ENCODE results near the gene NKIRAS1.
"Not testable (repeated sequence)": the region's sequence is repeated elsewhere in the genome, so short reads cannot be mapped to it uniquely, and the experiment has no call there.

The NKIRAS1 gene

DNA sequence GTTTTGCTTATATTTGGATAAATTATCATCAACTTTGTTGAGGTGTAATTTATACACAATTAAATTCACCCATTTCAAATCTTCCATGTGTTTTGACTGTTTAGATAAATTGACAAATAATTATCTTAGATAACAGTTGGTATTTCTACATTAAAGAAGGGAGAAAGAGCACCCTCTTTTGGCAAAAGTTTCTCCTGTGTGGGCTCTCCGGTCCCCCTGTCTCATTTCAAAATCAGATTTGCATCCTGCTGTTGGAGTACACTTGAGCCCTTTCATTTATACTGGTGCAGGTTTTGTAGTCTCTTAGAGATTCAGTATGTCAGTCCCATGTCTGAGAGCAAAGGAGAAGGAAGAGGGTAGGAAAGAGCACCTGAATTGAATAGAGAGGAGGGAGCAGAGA, 49.4 kb downstream of the NKIRAS1 start:
- no peak for DNase-seq

GRCh38 chr3:23865595-23866396, 51.0 kb downstream of the NKIRAS1 start:
- no peak for DNase-seq

GRCh38 chr3:23864931-23865330, 51.9 kb downstream of the NKIRAS1 start:
- DNase-seq = no peak

DNA sequence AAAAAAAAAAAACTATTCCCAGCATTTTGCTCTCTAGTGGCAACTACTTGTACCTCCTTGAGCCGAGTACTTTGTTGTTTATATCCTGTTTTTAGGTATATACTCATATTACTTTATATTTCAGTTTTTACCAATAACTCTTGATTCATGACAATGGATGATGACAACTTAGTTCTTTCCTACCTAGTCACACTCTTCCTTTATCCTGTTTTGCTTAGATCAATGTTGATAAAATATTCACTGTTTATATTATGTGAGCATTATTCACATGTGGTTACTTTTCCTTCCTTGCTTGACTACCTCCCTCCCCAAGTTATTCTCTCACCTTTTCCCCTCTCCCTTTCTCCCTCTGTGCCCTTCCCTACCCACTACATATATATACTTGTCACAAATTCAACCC, 53.7 kb downstream of the NKIRAS1 start:
- no peak for DNase-seq

DNA sequence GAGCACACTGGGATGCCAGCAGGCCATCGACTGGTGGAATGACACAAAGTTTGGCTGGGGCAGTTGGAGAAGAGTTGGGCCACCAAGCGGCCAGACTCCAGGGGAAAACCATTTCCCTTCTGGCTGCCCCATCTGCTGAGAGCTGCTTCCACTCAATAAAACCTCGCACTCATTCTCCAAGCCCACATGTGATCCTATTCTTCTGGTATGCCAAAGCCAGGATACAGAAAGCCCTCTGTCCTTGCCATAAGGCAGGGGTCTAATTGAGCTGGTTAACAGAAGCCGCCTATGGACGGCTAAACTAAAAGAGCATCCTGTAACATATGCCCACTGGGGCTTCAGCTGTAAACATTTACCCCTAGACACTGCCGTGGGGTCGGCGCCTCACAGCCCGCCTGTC, 55.1 kb downstream of the NKIRAS1 start:
- DNase-seq = no peak

GRCh38 chr3:23859839-23860382, 56.9 kb downstream of the NKIRAS1 start:
- no peak for DNase-seq

DNA sequence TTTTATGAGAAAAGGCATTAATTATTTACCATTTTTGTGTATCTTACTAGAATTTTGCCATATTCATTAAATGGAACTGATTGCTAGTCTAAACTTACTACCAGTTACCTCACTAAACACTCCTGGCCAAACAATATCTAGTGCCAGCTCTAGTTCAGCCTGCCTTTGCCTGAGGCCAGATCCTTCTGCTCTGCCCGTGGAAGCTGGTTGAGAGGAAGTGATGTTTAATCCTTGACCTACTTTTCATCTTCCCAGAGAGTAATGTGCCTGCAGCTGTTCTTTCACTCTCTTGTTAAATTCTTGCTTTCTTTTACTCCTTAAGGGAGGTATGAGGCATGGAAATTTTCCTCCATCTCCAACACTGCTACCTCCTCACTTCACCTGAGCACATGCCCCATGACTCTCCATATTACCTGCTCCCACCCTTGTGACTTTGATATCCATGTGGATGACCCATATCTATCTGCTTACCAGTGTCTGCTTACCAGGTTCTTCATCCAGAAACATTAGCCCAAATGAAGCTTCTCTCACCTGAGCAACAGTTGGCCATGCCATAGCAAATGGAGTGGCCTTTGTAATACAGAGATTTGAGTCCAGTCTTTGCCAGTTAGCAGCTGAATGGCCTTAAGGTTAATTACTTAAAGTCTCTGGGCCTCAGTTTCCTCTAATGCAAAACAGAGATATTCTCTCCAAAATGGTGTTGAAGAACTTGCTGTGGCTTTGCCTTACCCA, 57.6 kb downstream of the NKIRAS1 start:
- DNase-seq = no peak

DNA sequence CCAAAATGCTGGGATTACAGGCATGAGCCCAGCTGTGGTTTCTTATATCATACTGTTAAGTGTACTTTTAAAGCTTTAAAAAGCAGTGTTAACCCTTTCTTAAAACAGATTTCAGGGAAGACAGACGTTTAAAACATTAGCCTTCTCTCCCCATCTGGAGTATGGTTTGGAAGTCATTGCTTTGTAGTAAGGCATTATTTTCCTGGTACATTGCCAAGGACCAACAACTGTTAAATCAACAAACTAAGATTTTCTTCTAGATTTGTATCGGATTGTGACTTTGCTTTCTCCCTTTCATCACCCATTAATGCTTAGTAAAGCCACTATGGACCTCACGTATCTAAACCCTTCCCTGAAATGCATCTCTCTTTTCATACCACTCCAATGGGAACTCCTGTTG, 60.5 kb downstream of the NKIRAS1 start:
- no peak for DNase-seq

DNA sequence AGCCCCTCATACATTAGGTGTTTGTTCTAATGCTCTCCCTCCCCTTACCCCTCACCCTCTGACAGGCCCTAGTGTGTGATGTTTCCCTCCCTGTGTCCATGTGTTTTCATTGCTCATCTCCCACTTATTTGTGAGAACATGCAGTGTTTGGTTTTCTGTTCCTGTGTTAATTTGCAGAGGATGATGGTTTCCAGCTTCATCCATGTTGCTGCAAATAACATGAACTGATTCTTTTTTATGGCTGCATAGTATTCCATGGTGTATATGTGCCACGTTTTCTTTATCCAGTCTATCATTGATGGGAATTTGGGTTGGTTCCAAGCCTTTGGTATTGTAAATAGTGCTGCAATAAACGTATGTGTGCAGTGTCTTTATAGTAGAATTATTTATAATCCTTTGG, 67.3 kb downstream of the NKIRAS1 start:
- DNase-seq = not testable (repeated sequence)

DNA sequence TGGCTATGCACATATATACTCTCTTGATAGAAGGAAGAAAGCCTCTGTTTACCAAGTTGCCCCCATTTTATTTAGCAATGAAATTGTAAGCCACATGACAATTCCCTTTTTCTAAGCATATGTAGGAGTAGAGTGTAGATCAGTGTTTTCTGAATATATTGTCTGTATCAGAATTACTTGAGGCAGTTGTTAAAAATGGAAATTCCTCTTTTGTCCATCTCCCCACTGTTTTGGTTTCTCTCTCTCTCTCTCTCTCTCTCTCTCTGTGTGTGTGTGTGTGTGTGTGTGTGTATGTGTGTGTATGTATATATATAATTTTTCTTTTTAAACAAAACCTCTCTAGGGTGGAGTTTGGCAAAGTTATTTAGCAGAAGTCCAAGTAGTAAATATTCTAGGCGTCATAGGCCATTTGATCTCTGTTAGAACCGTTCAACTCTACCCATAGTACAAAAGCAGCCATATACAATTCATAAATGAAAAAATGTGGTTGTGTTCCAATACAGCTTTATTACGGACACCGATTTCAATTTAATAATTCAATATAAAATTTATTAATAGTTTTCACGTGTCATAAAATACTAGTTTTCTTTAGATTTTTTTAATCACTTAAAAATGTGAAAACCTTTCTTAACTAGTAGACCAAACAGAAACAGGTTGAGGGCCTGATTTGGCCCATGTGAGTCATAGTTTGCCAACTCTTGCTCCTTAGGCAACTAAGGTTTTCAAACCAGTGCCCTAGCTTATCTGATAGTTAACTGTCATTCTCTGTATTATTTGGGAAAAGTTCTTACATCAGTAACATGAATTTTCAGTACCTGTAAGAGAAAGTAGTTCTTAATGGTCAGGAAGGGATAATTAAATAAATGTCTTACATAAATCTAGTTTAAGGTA, 71.2 kb downstream of the NKIRAS1 start:
- no peak for DNase-seq

DNA sequence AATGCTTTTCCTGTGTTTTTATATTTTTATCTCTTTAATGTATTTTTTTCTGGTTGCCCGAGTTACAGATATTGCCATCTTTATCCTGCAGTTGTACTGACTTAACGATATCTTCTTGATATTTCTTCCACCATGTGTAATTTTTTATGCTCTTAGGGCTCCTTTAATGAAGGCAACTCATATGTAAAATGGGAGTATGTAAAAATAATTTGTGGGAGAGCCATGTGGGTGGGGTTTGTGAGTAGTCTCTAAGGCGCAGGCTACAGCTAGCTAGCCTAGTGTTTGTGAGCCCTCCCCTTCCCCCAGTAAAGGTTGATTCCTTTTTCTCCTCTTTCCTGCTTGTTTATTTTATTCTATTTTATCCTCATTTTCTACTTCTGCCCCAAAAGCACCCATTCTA, 72.9 kb downstream of the NKIRAS1 start:
- DNase-seq = no peak

All from stimulated activated CD8-positive, alpha-beta memory T cell treated with anti-CD3 and anti-CD28 coated beads, Interleukin-4, amount 100 ng/mL, for 48 hours (primary cell).